Measurements from ENCODE around the gene ANKRA2. TPM values are rescaled to one million over a fixed set of nuclear protein-coding genes. Genes with fewer than 3 reads are reported as not detected.

ANKRA2 gene
- 29.2 TPM for polyA plus RNA-seq (ENCODE audit: insufficient read length)

GRCh38 chr5:73565139-73565968 lies at the start of gene ANKRA2, which contains the start of gene UTP15:
ANKRA2 (minus strand) TSS chr5:73565639; CDS start chr5:73562881, 2,758 bp downstream.
UTP15 (plus strand) TSS chr5:73565743; CDS start chr5:73567345, 1,602 bp downstream.
- peak; percentile 99 for DNase-seq

DNA sequence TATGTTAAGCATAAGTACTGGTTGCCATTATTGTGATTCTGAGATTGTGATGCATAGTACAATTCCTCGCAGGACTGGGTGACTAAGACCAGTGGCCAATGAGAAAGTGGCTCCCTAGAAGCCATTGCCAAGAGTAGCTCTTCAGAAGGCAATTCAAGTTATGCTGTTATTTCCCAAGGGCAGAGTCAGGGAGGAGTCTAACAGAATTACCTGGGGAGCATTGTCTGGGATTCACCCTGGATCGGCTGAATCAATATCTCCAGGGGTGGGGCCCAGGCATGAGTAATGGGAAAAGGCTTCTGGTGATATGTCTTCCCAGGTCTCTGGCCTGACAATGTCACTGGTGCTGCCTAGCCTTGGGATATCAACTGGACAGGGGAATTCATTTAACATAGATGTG lies 49.6 kb upstream of the ANKRA2 start:
- no peak for DNase-seq

DNA sequence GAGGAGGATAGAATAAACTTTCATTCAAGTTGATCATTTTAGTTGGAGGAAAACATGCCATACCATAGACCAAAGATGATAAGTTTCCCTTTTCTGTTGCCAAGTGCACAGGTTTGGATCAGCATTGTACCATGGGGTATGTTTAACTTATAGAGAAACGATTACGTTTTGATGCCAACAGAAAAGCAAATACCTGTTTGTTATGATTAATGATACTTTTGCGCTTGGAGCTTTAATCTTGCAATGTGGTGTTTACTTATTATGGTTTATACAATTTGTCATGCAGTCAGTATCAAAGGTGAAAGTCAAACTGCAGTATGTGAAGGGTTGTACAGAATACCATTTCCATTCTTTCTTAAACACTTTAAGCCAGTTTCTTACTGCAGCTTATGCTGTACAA lies 47.4 kb upstream of the ANKRA2 start:
- no peak for DNase-seq

GRCh38 chr5:73607228-73607627 lies 41.8 kb upstream of the ANKRA2 start:
- DNase-seq: no peak

DNA sequence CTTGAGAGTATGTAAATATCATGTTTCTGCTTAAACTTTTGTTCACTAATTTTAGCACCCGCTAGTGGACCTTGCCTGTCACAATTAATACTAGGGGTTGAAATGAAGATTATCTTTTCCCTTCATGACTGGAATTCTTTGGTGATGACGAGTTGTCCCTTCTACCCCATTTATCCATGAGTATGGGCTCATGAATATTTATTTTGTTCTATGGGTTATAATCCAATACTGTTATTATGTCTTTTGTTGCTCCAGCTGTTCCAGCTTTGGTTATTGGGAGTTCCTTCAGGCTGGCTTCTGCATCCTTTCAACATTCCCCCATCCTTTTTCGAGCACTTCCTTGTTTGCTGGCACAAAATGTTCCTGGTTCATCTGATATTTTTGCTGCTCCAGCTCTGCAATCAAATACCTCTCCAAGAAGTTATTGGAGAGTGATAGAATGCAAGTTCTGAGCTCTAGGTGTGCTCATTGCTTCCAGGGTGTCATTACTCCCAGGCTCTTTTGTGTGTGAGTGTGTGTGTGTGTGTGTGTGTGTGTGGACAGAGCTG lies 40.8 kb upstream of the ANKRA2 start:
- DNase-seq: no peak

DNA sequence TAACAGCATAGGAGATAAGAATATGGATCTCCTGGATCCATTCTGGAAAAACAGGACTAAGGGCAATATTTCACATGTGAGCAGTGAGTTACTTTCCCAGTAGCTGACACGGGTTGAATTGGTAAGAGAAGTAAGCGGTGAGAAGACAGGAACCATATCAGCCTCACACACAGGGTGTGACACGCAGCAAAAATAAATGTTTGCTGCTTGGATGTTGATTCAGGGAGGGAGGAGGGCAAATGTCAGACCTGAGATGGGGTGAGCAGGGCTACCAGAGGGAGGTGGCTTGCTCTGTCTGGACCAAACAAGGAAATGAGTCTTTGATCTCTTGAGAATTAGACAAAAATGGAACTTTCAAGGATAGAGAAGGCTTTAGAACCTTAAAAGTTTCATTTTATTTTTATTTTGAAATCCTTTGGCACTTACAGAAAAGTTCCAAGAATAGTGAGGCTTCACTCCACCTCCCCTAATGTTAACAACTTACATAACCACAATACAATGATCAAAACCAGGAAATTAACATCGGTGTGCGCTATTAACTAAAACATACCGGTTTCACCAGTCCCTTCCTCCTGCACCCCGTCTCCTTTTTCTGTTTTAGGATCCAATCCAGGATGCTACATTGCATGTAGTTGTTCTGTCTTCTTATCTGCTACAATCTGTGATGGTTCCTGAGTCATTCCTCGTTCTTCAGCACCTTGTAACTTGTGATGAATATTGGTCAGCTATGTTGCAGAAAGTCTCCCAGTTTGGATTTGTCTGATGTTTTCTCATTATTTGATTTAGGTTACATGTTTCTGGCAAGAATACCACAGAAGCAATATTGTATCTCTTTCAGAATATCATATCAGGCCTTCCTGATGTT lies 40.0 kb upstream of the ANKRA2 start:
- no peak for DNase-seq

DNA sequence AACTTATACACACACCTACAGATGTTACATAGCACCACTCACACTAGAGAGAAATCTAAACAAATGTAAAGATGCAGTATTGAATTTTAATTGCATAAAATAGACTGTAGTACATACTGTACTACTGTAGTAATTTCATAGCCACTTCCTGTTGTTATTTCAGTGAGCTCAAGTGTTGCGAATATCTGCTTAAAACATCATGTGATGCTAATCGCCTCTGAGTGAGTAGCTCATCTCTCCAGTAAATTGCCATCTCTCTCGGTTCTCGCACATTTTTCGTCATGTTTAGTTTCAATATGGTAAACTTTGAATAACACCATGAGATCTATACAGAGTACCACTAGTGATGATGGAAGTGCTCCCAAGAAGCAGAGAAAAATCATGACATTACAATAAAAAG lies 38.6 kb upstream of the ANKRA2 start:
- no peak for DNase-seq

- no peak for DNase-seq
Observed at GRCh38 chr5:73599380-73599779, 33.9 kb upstream of the ANKRA2 start.

DNA sequence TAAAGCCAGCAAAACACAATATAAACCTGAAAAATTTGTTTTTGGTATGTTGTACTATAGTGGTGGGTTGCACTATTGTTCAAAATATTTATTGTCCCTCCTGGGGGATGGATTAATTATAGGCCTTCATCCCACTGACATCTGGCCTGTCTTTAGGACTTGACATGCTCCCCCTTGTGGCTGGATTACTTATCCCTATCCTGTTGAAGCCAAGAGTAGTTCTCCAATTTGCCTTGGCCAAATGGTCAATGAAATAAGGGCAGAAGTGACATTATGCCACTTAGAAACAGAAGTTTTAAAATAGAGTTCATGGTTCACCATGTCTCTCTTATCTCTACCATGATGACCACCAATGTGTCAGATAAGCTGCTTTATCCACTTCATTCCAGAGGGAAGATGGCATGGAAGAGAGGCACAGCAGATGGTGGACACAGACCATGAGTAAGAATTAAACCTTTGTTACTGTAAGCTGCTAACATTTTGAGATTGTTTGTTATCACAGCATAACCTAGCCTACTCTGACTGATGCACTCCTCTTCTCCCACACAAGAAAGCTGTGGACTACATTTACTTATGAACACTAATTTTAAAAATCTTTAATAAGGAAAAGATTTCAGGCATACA lies 31.4 kb upstream of the ANKRA2 start:
- no peak for DNase-seq

- no peak for DNase-seq
Observed at GRCh38 chr5:73592551-73592950, 27.1 kb upstream of the ANKRA2 start.

- DNase-seq: no peak
Observed at GRCh38 chr5:73591698-73592501, 26.5 kb upstream of the ANKRA2 start.

DNA sequence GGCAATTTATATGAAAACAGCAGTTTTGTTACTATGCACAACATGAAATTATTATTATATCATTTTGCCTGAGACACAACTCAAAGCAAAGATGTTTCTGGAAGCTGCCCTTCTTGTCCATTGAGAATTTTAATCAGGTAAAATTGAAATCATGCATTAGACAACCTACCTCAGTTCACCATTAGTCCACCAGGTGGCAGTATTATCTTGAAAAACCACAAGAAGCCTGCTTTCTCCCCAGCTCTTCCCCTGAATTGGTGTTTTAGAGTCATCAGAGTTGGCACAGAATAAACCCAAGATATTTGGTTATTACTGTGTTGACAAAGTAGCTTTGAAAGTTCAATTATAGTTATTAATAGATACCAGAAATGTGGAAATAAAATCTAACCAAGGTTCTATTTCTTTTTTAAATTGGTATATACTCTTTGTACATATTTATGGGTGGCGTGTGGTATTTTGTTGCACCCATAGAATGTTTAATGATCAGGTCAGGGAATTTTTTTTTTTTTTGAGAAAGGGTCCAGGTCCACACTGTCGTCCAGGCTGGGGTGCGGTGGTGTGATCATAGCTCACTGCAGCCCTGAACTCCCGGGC lies 25.8 kb upstream of the ANKRA2 start:
- DNase-seq: peak; percentile 53

DNA sequence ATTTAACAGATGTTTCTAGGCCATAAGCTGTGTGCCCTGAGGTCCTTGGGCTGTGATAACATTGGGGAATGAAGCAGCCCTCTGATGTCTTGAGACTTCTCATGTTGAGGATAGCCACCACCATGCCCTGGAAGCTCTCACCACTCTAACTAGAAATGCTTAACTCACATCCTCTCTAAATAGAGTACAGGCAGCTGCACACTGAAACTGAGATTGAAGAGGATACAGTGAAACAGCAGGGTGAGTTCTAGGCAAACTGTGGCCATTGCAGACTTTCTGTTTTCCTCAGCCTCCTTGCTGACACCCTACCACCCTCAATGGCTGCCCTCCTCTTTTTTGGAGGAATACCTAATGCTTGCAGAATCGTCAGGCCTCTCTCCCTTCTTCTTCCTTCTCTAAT lies 22.5 kb upstream of the ANKRA2 start:
- no peak for DNase-seq

DNA sequence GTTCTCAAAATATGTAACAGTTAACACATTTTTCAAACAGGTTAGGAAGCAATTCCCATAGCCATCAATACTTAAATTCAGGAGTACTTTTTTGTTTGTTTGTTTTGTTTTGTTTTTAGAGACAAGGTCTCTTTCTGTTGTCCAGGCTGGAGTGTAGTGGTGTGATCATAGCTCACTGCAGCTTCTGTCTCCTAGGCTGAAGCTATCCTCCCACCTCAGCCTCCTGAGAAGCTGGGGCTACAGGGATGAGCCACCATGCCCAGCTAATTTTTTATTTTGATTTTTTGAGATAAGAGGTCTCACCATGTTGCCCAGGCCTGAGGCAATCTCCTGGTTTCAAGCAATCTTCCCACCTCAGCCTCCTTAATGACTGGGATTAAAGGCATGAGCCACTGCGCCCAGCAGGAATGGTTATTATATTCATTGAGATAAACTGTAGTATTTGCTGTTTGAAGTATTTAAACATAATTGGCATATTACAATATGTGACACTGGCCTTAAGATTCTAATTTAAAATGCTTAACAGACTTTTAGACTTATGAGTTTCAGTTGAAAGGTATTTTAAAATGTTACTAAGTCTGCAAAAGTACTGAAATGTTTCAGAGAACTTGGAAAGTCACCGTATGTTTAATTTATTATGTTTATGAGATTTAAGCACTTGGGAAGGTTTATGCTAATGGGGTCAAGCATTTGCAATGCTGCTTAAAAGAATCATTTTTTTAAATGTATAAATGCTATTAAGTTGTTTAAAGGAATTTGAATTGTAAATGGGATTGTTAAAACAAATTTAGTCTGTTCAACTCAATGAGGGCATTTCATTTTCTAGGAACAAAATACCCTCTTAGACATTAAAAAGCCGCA lies 17.1 kb upstream of the ANKRA2 start:
- no peak for DNase-seq

GRCh38 chr5:73565969-73566547 lies 619 bp upstream of the ANKRA2 start:
- no peak for DNase-seq

DNA sequence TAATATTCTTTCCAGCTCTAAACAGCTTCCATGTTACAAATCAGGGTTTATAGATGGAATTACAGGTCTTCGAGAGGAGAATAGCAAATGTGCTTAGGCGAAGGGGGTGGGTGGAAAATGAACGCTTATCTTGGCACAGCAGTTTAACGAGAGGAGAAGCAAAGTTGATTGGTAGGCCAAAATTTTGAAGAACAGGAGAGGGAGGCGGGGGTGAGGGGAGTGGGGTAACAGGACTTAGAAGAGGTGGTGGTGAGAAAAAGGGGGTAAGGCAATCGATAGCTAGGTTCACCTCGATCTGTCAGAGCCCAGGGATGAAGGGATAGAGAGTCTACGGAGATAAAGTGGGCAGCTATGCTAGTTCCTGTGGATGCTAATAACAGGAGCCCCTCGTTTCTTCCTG lies 764 bp downstream of the ANKRA2 start:
- no peak for DNase-seq

GRCh38 chr5:73564018-73564417 lies 1.4 kb downstream of the ANKRA2 start:
- DNase-seq: no peak

GRCh38 chr5:73558950-73559349 lies 6.5 kb downstream of the ANKRA2 start:
- DNase-seq: no peak

- DNase-seq: no peak
Observed at GRCh38 chr5:73552642-73553041, 12.8 kb downstream of the ANKRA2 start.

- DNase-seq: no peak
Observed at GRCh38 chr5:73550016-73550415, 15.4 kb downstream of the ANKRA2 start.

Measured in hindlimb muscle (tissue), 1 donor.